Osteocyte (in vitro differentiated cells): ENCODE results near the gene NCBP2. TPM values are rescaled to one million over a fixed set of nuclear protein-coding genes. Genes with fewer than 3 reads are reported as not detected.
A peak's percentile ranks its signal among the peaks of the same experiment; 100 is the strongest.

ENCODE experiments used
- DNase-seq: peaks from one replicate; pipeline ENCODE4 v3.0.0; 2021; ENCODE audit warnings: mixed read lengths; ENCODE audit not compliant: unreplicated experiment; ENCODE audit errors: extremely low spot score
- H3K27ac Mint-ChIP-seq: one replicate; pipeline ENCODE4 v1.8.0; 2021; ENCODE audit warnings: mild to moderate bottlenecking, mixed read lengths; ENCODE audit not compliant: unreplicated experiment
- H3K27me3 Mint-ChIP-seq: one replicate; pipeline ENCODE4 v1.8.0; 2021; ENCODE audit warnings: mixed read lengths; ENCODE audit not compliant: unreplicated experiment
- H3K36me3 Mint-ChIP-seq: one replicate; pipeline ENCODE4 v1.8.0; 2021; ENCODE audit warnings: mixed read lengths; ENCODE audit not compliant: unreplicated experiment
- H3K4me1 Mint-ChIP-seq: one replicate; pipeline ENCODE4 v1.8.0; 2021; ENCODE audit warnings: mixed read lengths; ENCODE audit not compliant: unreplicated experiment
- H3K4me3 Mint-ChIP-seq: one replicate; pipeline ENCODE4 v1.8.0; 2021; ENCODE audit warnings: mild to moderate bottlenecking, moderate library complexity, mixed read lengths; ENCODE audit not compliant: unreplicated experiment
- H3K9me3 Mint-ChIP-seq: one replicate; pipeline ENCODE4 v1.8.0; 2021; ENCODE audit warnings: mixed read lengths; ENCODE audit not compliant: unreplicated experiment
- CTCF ChIP-seq: fragments of 200-600 bp; sonication (generic); IDR thresholded peaks from 2 replicates; pipeline ENCODE4 v1.5.0; 2021; ENCODE audit warnings: antibody characterized with exemption, mild to moderate bottlenecking, moderate library complexity
- total RNA-seq: library from RNA; stranded (reverse); gene quantifications from 2 replicates; pipeline ENCODE4 v1.2.1, GENCODE V29; 2021

The NCBP2 gene
- total RNA-seq, 1 donor from 2014 or later, result 59.5 TPM

- Mint-ChIP-seq H3K9me3 (no peaks in the 10 kb centered on the region), H3K4me1 (peaks cover 12% of the 10 kb centered on the region), H3K27ac (no peak within 1 kb of the TSS), H3K27me3 (no peaks in the 10 kb centered on the region), H3K4me3 (peak within 1 kb of the TSS; percentile 79), H3K36me3 (peaks cover 4% of the 10 kb centered on the region)
- TF ChIP-seq CTCF, result no peak
- DNase-seq, result no peak
Observed at GRCh38 chr3:196968233-196969133, 26.2 kb upstream of the NCBP2 start, which contains the start of gene PIGZ. Gene PIGZ, minus strand, starts transcription at chr3:196968833. Its CDS starts 16,802 bp downstream, at chr3:196952031.

- H3K36me3 Mint-ChIP-seq, result peaks cover 4% of the 10 kb centered on the region
- H3K4me1 Mint-ChIP-seq, result peaks cover 12% of the 10 kb centered on the region
- no peaks in the 10 kb centered on the region for H3K9me3 Mint-ChIP-seq
- DNase-seq, result no peak
- no peaks in the 10 kb centered on the region for H3K27me3 Mint-ChIP-seq
- no peak for TF ChIP-seq CTCF
- no peak overlapping the region for H3K27ac Mint-ChIP-seq
- peak overlapping the region; percentile 73 for H3K4me3 Mint-ChIP-seq
Observed at GRCh38 chr3:196967412-196968232, 25.3 kb upstream of the NCBP2 start.

- no peak for TF ChIP-seq CTCF
- peaks cover 12% of the 10 kb centered on the region for H3K4me1 Mint-ChIP-seq
- H3K27ac Mint-ChIP-seq, result no peak overlapping the region
- DNase-seq, result no peak
- no peak overlapping the region for H3K4me3 Mint-ChIP-seq
- no peaks in the 10 kb centered on the region for H3K9me3 Mint-ChIP-seq
- H3K27me3 Mint-ChIP-seq, result no peaks in the 10 kb centered on the region
- H3K36me3 Mint-ChIP-seq, result peaks cover 4% of the 10 kb centered on the region
Observed at GRCh38 chr3:196966526-196967401, 24.4 kb upstream of the NCBP2 start.

GRCh38 chr3:196965804-196966173, 23.5 kb upstream of the NCBP2 start:
- DNase-seq, result no peak
- no peak overlapping the region for H3K4me3 Mint-ChIP-seq
- H3K4me1 Mint-ChIP-seq, result peaks cover 12% of the 10 kb centered on the region
- no peak overlapping the region for H3K27ac Mint-ChIP-seq
- no peaks in the 10 kb centered on the region for H3K27me3 Mint-ChIP-seq
- H3K36me3 Mint-ChIP-seq, result peaks cover 4% of the 10 kb centered on the region
- TF ChIP-seq CTCF, result no peak
- H3K9me3 Mint-ChIP-seq, result no peaks in the 10 kb centered on the region
